Mesothelial cell of epicardium (in vitro differentiated cells): Measurements from ENCODE around the gene PEAK1. TPM values are rescaled to one million over a fixed set of nuclear protein-coding genes. Genes with fewer than 3 reads are reported as not detected.

Source experiments
- DNase-seq, 2 experiments: peaks; one replicate each; pipeline ENCODE4 v3.0.0; 2021; ENCODE audit warnings: low spot score in 2 of 2; ENCODE audit not compliant: unreplicated experiment in 2 of 2
- H3K27ac Mint-ChIP-seq: 2 replicates; pipeline ENCODE4 v1.8.0; 2021; ENCODE audit warnings: mixed read lengths
- H3K27me3 Mint-ChIP-seq: 2 replicates; pipeline ENCODE4 v1.8.0; 2021; ENCODE audit warnings: low read depth, mixed read lengths
- H3K36me3 Mint-ChIP-seq: 2 replicates; pipeline ENCODE4 v1.8.0; 2021; ENCODE audit warnings: mixed read lengths
- H3K4me1 Mint-ChIP-seq: 2 replicates; pipeline ENCODE4 v1.8.0; 2021; ENCODE audit warnings: mixed read lengths
- H3K4me3 Mint-ChIP-seq: 2 replicates; pipeline ENCODE4 v1.8.0; 2021; ENCODE audit warnings: mild to moderate bottlenecking, moderate library complexity, mixed read lengths
- H3K9me3 Mint-ChIP-seq: 2 replicates; pipeline ENCODE4 v1.8.0; 2021; ENCODE audit warnings: mixed read lengths
- CTCF ChIP-seq: fragments of 200-600 bp; sonication (generic); IDR thresholded peaks from one replicate; pipeline ENCODE4 v1.5.0; 2021; ENCODE audit warnings: antibody characterized with exemption; ENCODE audit not compliant: unreplicated experiment
- total RNA-seq: library from RNA; stranded (reverse); gene quantifications from 3 replicates; pipeline ENCODE4 v1.2.1, GENCODE V29; 2021

Gene PEAK1
- total RNA-seq, 1 donor from 2014 or later = 92.3 TPM

GRCh38 chr15:77098572-77098971 lies 321.3 kb downstream of the PEAK1 start:
- Mint-ChIP-seq H3K9me3 (peaks cover 5% of the 10 kb centered on the region), H3K27ac (no peak overlapping the region), H3K36me3 (no peaks in the 10 kb centered on the region), H3K4me1 (peaks cover 31% of the 10 kb centered on the region), H3K27me3 (no peaks in the 10 kb centered on the region), H3K4me3 (no peak overlapping the region)
- no peak for DNase-seq
- TF ChIP-seq CTCF = no peak

GRCh38 chr15:77097921-77098320 lies 322.0 kb downstream of the PEAK1 start:
- TF ChIP-seq CTCF = no peak
- Mint-ChIP-seq H3K27me3 (no peaks in the 10 kb centered on the region), H3K4me1 (peaks cover 31% of the 10 kb centered on the region), H3K36me3 (no peaks in the 10 kb centered on the region), H3K4me3 (no peak overlapping the region), H3K27ac (peak overlapping the region; percentile 50), H3K9me3 (peaks cover 5% of the 10 kb centered on the region)
- DNase-seq = no peak

- H3K27ac Mint-ChIP-seq = peak overlapping the region; percentile 27
- H3K9me3 Mint-ChIP-seq = no peaks in the 10 kb centered on the region
- H3K4me3 Mint-ChIP-seq = no peak overlapping the region
- peaks cover 31% of the 10 kb centered on the region for H3K4me1 Mint-ChIP-seq
- no peak for TF ChIP-seq CTCF
- DNase-seq = no peak
- H3K27me3 Mint-ChIP-seq = no peaks in the 10 kb centered on the region
- no peaks in the 10 kb centered on the region for H3K36me3 Mint-ChIP-seq
Measured at GRCh38 chr15:77097248-77097721, 322.6 kb downstream of the PEAK1 start.

GRCh38 chr15:77096541-77096940 lies 323.4 kb downstream of the PEAK1 start:
- no peaks in the 10 kb centered on the region for H3K36me3 Mint-ChIP-seq
- DNase-seq = no peak
- H3K9me3 Mint-ChIP-seq = no peaks in the 10 kb centered on the region
- no peak overlapping the region for H3K4me3 Mint-ChIP-seq
- H3K27me3 Mint-ChIP-seq = no peaks in the 10 kb centered on the region
- TF ChIP-seq CTCF = no peak
- peaks cover 31% of the 10 kb centered on the region for H3K4me1 Mint-ChIP-seq
- no peak overlapping the region for H3K27ac Mint-ChIP-seq

- no peak for DNase-seq
- Mint-ChIP-seq H3K4me3 (no peak overlapping the region), H3K27ac (no peak overlapping the region), H3K36me3 (no peaks in the 10 kb centered on the region), H3K27me3 (no peaks in the 10 kb centered on the region), H3K9me3 (no peaks in the 10 kb centered on the region), H3K4me1 (peaks cover 31% of the 10 kb centered on the region)
- no peak for TF ChIP-seq CTCF
Measured at GRCh38 chr15:77096138-77096537, 323.8 kb downstream of the PEAK1 start.
